HCT116 (cell line): Measurements from ENCODE around the gene TSKU. TPM values are rescaled to one million over a fixed set of nuclear protein-coding genes. Genes with fewer than 3 reads are reported as not detected.

ENCODE experiments used
- ATAC-seq: fragments of 200-7000 bp; cut with Tn5 transposase; 2 replicates; pipeline ENCODE4 v1.9.1; 2020; ENCODE audit warnings: mild to moderate bottlenecking, moderate library complexity
- BruUV-seq: library from RNA; stranded (reverse); fragments of 400-500 nt; replicated peaks from 2 replicates; lab custom pipeline; 2021; lab: Mats Ljungman, UMichigan
- CTCF ChIA-PET: fragments of 300-600 bp; sonication (Branson Sonifier 250); formaldehyde crosslinking; loops from one replicate; lab custom pipeline; 2021; ENCODE audit warnings: antibody characterized with exemption; lab: Charles Lee
- POLR2A ChIA-PET: fragments of 300-600, 350-600 bp; sonication (Branson Sonifier 250); formaldehyde crosslinking; loops from one replicate; lab custom pipeline; 2021; ENCODE audit warnings: antibody characterized with exemption; lab: Charles Lee
- RAD21 ChIA-PET, 2 experiments: fragments of 300-600 bp; sonication (Branson Sonifier 250); formaldehyde crosslinking; loops; one replicate each; lab custom pipeline; 2023; ENCODE audit warnings: low total read pairs in 2 of 2; ENCODE audit not compliant: uncharacterized antibody in 2 of 2, unreplicated experiment in 2 of 2, low non-redundant PET in 1 of 2; lab: Charles Lee
- DNase-seq: peaks from one replicate; pipeline ENCODE4 v3.0.0-alpha.2; 2010; ENCODE audit warnings: low read depth, low spot score
- H2AFZ ChIP-seq: fragments of 200-600 bp; shearing (Covaris generic), sonication (generic); 2 replicates; pipeline ENCODE4 v1.6.1; 2017; ENCODE audit warnings: low read depth, mixed run types, mixed read lengths, antibody characterized with exemption, low read length; ENCODE audit not compliant: poor library complexity, severe bottlenecking
- H3K27ac ChIP-seq: 2 replicates; pipeline ENCODE4 v1.5.1; 2012; ENCODE audit warnings: low read depth, low read length
- H3K27me3 ChIP-seq: fragments of 200-600 bp; sonication (generic); 2 replicates; pipeline ENCODE4 v1.6.1; 2016; ENCODE audit warnings: mixed run types, low read length, mixed read lengths; ENCODE audit not compliant: insufficient read depth
- H3K36me3 ChIP-seq, 2 experiments: fragments of 200-500 bp in 1 of 2; fragments of 200-600 bp in 1 of 2; sonication (Bioruptor generic) in 1 of 2; sonication (generic) in 1 of 2; 2 replicates each; pipeline versions ENCODE4 v1.5.1 to v1.6.1; 2014 to 2016; ENCODE audit warnings: low read length in 2 of 2, inconsistent platforms in 1 of 2, mixed read lengths in 1 of 2, mixed run types in 1 of 2; ENCODE audit not compliant: insufficient read depth in 2 of 2, control insufficient read depth in 1 of 2
- H3K4me1 ChIP-seq, 2 experiments: fragments of 200-600 bp in 1 of 2; sonication (generic) in 1 of 2; 2 replicates each; pipeline versions ENCODE4 v1.5.1 to v1.6.1; 2012 to 2017; ENCODE audit warnings: low read length in 2 of 2, inconsistent platforms in 1 of 2, mild to moderate bottlenecking in 1 of 2, mixed read lengths in 1 of 2, mixed run types in 1 of 2, moderate library complexity in 1 of 2; ENCODE audit not compliant: insufficient read depth in 2 of 2, control insufficient read depth in 1 of 2
- H3K4me2 ChIP-seq: fragments of 200-600 bp; sonication (generic); 2 replicates; pipeline ENCODE4 v1.6.1; 2017; ENCODE audit warnings: mixed run types, low read length, mixed read lengths
- H3K4me3 ChIP-seq, 2 experiments: fragments of 200-600 bp in 1 of 2; sonication (generic) in 1 of 2; replicated peaks in 1 of 2; 2 replicates each; pipeline ENCODE4 v1.5.1; 2011 to 2016; ENCODE audit warnings: low read length in 2 of 2, control low read depth in 1 of 2, low read depth in 1 of 2, mild to moderate bottlenecking in 1 of 2, mixed read lengths in 1 of 2, mixed run types in 1 of 2
- H3K79me2 ChIP-seq: fragments of 200-600 bp; sonication (generic); 2 replicates; pipeline ENCODE4 v1.6.1; 2017; ENCODE audit warnings: mild to moderate bottlenecking, mixed run types, low read length, moderate library complexity, mixed read lengths; ENCODE audit not compliant: insufficient read depth
- H3K9ac ChIP-seq: fragments of 200-600 bp; sonication (generic); 2 replicates; pipeline ENCODE4 v1.6.1; 2016; ENCODE audit warnings: low read length, mixed read lengths
- H3K9me2 ChIP-seq: fragments of 200-600 bp; sonication (generic), shearing (Covaris generic); 2 replicates; pipeline ENCODE4 v1.6.1; 2017; ENCODE audit warnings: mixed run types, mild to moderate bottlenecking, moderate library complexity; ENCODE audit not compliant: insufficient read depth
- H3K9me3 ChIP-seq, 2 experiments: fragments of 200-500 bp in 1 of 2; fragments of 200-600 bp in 1 of 2; sonication (Bioruptor generic) in 1 of 2; sonication (generic) in 1 of 2; 2 replicates each; pipeline ENCODE4 v1.6.1; 2014 to 2017; ENCODE audit warnings: low read length in 2 of 2, mixed read lengths in 2 of 2, inconsistent platforms in 1 of 2, low read depth in 1 of 2, mild to moderate bottlenecking in 1 of 2, mixed run types in 1 of 2, moderate library complexity in 1 of 2; ENCODE audit not compliant: control insufficient read depth in 1 of 2, insufficient read depth in 1 of 2
- H4K20me1 ChIP-seq: fragments of 200-600 bp; sonication (generic), shearing (Covaris generic); 2 replicates; pipeline ENCODE4 v1.6.1; 2017; ENCODE audit warnings: mixed run types, mild to moderate bottlenecking, moderate library complexity; ENCODE audit not compliant: insufficient read depth
- CBX3 ChIP-seq: IDR thresholded peaks from 2 replicates; pipeline ENCODE4 v1.6.1; 2012; ENCODE audit warnings: low read depth
- EGR1 ChIP-seq: IDR thresholded peaks from 2 replicates; pipeline ENCODE4 v1.6.1; 2012; ENCODE audit warnings: low read depth
- EZH2 ChIP-seq: fragments of 200-600 bp; sonication (generic); IDR thresholded peaks from 2 replicates; pipeline ENCODE4 v1.6.1; 2017; ENCODE audit warnings: antibody characterized with exemption, mixed run types
- EZH2phosphoT487 ChIP-seq: fragments of 200-600 bp; IDR thresholded peaks from 2 replicates; pipeline ENCODE4 v1.6.1; 2018; ENCODE audit warnings: antibody characterized with exemption, borderline replicate concordance
- JUND ChIP-seq: IDR thresholded peaks from 2 replicates; pipeline ENCODE4 v1.6.1; 2012
- POLR2A ChIP-seq: IDR thresholded peaks from 2 replicates; pipeline ENCODE4 v1.7.0; 2011; ENCODE audit warnings: borderline replicate concordance; ENCODE audit not compliant: insufficient read depth, insufficient read length; ENCODE audit errors: extremely low read depth
- POLR2AphosphoS5 ChIP-seq: IDR thresholded peaks from 2 replicates; pipeline ENCODE4 v1.6.1; 2011; ENCODE audit warnings: mild to moderate bottlenecking, low read depth, low read length, moderate library complexity
- SIN3A ChIP-seq: IDR thresholded peaks from 2 replicates; pipeline ENCODE4 v1.6.1; 2012; ENCODE audit warnings: low read depth
- SP1 ChIP-seq: IDR thresholded peaks from 2 replicates; pipeline ENCODE4 v1.6.1; 2012; ENCODE audit warnings: low read depth
- YY1 ChIP-seq: IDR thresholded peaks from 2 replicates; pipeline ENCODE4 v1.6.1; 2011; ENCODE audit warnings: low read length, low read depth, moderate library complexity, mild to moderate bottlenecking; ENCODE audit not compliant: insufficient replicate concordance; ENCODE audit errors: extremely low read depth
- ZFX ChIP-seq: fragments of 450-650 bp; IDR thresholded peaks from 2 replicates; pipeline ENCODE4 v1.6.1; 2017
- intact Hi-C: fragments of 100-400 bp; cut with micrococcal nuclease; formaldehyde crosslinking; loops from 2 replicates; pipeline ENCODE4 v1.10.0; 2022
- total RNA-seq: library from RNA; stranded (reverse); gene quantifications from one replicate; pipeline ENCODE4 v1.2.1, GENCODE V29; 2021; ENCODE audit not compliant: unreplicated experiment
- TF ChIP-seq, protein P1 (sequence below): IDR thresholded peaks from 2 replicates; pipeline ENCODE4 v1.6.1; 2012
- TF ChIP-seq, protein P2 (sequence below), 3 experiments: fragments of 200-600 bp in 1 of 3; sonication (generic) in 1 of 3; IDR thresholded peaks in 2 of 3; conservative IDR thresholded peaks in 1 of 3; 2 replicates each; pipeline ENCODE4 v1.5.1; 2012 to 2017; ENCODE audit warnings: low read depth in 2 of 3, low read length in 2 of 3, antibody characterized with exemption in 1 of 3, borderline replicate concordance in 1 of 3, control low read depth in 1 of 3, mild to moderate bottlenecking in 1 of 3, mixed read lengths in 1 of 3, mixed run types in 1 of 3, moderate library complexity in 1 of 3; ENCODE audit not compliant: insufficient read depth in 1 of 3
- TF ChIP-seq, protein P3 (sequence below): IDR thresholded peaks from 2 replicates; pipeline ENCODE4 v1.6.1; 2012; ENCODE audit warnings: low read depth
- TF ChIP-seq, protein P4 (sequence below): IDR thresholded peaks from 2 replicates; pipeline ENCODE4 v1.6.1; 2012

Gene TSKU
- total RNA-seq, 1 experiment from 2014 or later: 21.9 TPM

DNA sequence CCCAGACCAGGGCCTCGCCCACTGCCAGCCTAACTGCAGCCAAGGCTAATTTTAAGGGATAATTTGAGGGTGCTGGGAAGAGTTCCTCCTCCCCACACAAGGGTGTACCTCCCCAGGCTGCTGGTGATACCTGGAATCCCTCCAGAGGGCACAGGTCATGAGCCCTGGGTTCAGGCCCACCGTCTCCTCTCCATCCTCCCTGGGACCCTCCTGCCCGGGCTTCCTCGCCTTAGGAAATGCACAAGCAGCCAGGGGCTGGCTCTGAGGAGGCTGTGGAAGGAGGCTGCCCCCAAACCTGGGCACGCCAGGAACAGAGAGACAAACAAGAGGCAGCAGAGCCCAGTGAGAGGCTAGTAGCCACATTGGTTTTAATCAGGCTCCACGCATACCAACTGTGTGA, 16.6 kb upstream of the TSKU start:
- Histone ChIP-seq H3K4me3 (no peak overlapping the region), H3K4me1 (peaks cover 26 to 39% of the 10 kb centered on the region in 2 experiments; a peak in 3 of 4 replicates), H3K9ac (no peak overlapping the region), H3K27ac (no peak overlapping the region), H3K79me2 (no peaks in the 10 kb centered on the region), H4K20me1 (no peaks in the 10 kb centered on the region), H3K9me2 (no peaks in the 10 kb centered on the region), H3K9me3 (no peaks in the 10 kb centered on the region), H3K4me2 (no peak overlapping the region), H2AFZ (no peak overlapping the region), H3K27me3 (no peaks in the 10 kb centered on the region), H3K36me3 (no peaks in the 10 kb centered on the region)
- TF ChIP-seq EZH2 (no peak), CBX3 (no peak), POLR2A (no peak), YY1 (no peak), EZH2phosphoT487 (no peak)
- TF ChIP-seq, protein P1, sequence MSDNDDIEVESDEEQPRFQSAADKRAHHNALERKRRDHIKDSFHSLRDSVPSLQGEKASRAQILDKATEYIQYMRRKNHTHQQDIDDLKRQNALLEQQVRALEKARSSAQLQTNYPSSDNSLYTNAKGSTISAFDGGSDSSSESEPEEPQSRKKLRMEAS: no peak
- TF ChIP-seq, protein P2, sequence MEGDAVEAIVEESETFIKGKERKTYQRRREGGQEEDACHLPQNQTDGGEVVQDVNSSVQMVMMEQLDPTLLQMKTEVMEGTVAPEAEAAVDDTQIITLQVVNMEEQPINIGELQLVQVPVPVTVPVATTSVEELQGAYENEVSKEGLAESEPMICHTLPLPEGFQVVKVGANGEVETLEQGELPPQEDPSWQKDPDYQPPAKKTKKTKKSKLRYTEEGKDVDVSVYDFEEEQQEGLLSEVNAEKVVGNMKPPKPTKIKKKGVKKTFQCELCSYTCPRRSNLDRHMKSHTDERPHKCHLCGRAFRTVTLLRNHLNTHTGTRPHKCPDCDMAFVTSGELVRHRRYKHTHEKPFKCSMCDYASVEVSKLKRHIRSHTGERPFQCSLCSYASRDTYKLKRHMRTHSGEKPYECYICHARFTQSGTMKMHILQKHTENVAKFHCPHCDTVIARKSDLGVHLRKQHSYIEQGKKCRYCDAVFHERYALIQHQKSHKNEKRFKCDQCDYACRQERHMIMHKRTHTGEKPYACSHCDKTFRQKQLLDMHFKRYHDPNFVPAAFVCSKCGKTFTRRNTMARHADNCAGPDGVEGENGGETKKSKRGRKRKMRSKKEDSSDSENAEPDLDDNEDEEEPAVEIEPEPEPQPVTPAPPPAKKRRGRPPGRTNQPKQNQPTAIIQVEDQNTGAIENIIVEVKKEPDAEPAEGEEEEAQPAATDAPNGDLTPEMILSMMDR (IDR thresholded peaks at IDR 0.05 in 2 of 3, conservative IDR thresholded peaks at IDR 0.05 in 1 of 3; ENCODE audit: borderline replicate concordance in 1 of 3, insufficient read depth in 1 of 3, low read depth in 2 of 3, low read length in 2 of 3): no peak
- BruUV-seq: no TSS peak
- RAD21 ChIA-PET: no interaction called here
- DNase-seq (no peak), ATAC-seq (no peak)
- CTCF ChIA-PET: no interaction called here
- POLR2A ChIA-PET: no interaction called here
- intact Hi-C loops: no loop called here

DNA sequence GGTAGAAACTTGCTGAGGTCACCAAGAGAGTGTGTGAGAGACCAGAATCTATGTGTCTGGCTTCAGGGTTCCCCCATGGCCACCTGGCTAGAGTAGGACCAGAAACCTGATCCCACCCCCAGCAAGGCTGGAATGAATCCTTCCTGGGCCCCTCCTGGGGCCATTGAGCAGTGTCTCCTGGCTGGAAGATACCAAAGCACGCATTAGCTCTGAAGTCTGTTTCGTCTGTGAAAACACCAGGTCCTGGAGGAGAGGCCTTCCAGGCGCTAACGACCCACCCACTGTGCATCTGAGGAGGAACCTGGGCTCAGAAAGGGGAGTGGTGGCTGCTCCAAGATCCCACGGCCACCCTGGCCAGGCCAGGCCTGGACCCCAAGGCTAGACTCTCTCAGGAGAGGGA, 15.5 kb upstream of the TSKU start:
- Histone ChIP-seq H3K9me3 (no peaks in the 10 kb centered on the region), H3K27me3 (no peaks in the 10 kb centered on the region), H3K36me3 (no peaks in the 10 kb centered on the region), H3K9me2 (no peaks in the 10 kb centered on the region), H3K4me1 (peaks cover 26 to 39% of the 10 kb centered on the region in 2 experiments; a peak in 3 of 4 replicates), H3K9ac (no peak overlapping the region), H3K79me2 (no peaks in the 10 kb centered on the region), H3K4me2 (no peak overlapping the region), H2AFZ (no peak overlapping the region), H3K27ac (no peak overlapping the region), H4K20me1 (no peaks in the 10 kb centered on the region), H3K4me3 (no peak overlapping the region)
- POLR2A ChIA-PET: no interaction called here
- ATAC-seq: no peak
- no peak for DNase-seq
- no TSS peak for BruUV-seq
- CTCF ChIA-PET: no interaction called here
- RAD21 ChIA-PET: no interaction called here
- intact Hi-C loops: no loop called here
- TF ChIP-seq, protein P1: no peak
- TF ChIP-seq ZFX: no peak
- TF ChIP-seq, protein P3, sequence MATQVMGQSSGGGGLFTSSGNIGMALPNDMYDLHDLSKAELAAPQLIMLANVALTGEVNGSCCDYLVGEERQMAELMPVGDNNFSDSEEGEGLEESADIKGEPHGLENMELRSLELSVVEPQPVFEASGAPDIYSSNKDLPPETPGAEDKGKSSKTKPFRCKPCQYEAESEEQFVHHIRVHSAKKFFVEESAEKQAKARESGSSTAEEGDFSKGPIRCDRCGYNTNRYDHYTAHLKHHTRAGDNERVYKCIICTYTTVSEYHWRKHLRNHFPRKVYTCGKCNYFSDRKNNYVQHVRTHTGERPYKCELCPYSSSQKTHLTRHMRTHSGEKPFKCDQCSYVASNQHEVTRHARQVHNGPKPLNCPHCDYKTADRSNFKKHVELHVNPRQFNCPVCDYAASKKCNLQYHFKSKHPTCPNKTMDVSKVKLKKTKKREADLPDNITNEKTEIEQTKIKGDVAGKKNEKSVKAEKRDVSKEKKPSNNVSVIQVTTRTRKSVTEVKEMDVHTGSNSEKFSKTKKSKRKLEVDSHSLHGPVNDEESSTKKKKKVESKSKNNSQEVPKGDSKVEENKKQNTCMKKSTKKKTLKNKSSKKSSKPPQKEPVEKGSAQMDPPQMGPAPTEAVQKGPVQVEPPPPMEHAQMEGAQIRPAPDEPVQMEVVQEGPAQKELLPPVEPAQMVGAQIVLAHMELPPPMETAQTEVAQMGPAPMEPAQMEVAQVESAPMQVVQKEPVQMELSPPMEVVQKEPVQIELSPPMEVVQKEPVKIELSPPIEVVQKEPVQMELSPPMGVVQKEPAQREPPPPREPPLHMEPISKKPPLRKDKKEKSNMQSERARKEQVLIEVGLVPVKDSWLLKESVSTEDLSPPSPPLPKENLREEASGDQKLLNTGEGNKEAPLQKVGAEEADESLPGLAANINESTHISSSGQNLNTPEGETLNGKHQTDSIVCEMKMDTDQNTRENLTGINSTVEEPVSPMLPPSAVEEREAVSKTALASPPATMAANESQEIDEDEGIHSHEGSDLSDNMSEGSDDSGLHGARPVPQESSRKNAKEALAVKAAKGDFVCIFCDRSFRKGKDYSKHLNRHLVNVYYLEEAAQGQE: no peak
- no peak for TF ChIP-seq JUND
- no peak for TF ChIP-seq SIN3A
- TF ChIP-seq SP1: no peak
- no peak for TF ChIP-seq EGR1
- no peak for TF ChIP-seq POLR2AphosphoS5
- TF ChIP-seq, protein P4, sequence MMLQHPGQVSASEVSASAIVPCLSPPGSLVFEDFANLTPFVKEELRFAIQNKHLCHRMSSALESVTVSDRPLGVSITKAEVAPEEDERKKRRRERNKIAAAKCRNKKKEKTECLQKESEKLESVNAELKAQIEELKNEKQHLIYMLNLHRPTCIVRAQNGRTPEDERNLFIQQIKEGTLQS: no peak
